Memory B cell (primary cell): Measurements from ENCODE around the gene UBL3.

Experiments used
- ATAC-seq: fragments of 150-1000 bp; cut with Tn5 transposase; 2 replicates; pipeline ENCODE4 v1.10.0; 2021; ENCODE audit warnings: low read depth, mild to moderate bottlenecking, moderate library complexity
- DNase-seq, 2 donors: peaks; one replicate each; pipeline ENCODE4 v3.0.0; 2022; ENCODE audit warnings: low spot score in 2 of 2
- H3K27ac Mint-ChIP-seq: one replicate; pipeline ENCODE4 v1.8.0; 2022; ENCODE audit warnings: mild to moderate bottlenecking, moderate library complexity, mixed read lengths
- H3K27me3 Mint-ChIP-seq: one replicate; pipeline ENCODE4 v1.8.0; 2022; ENCODE audit warnings: mixed read lengths
- H3K36me3 Mint-ChIP-seq: one replicate; pipeline ENCODE4 v1.8.0; 2022; ENCODE audit warnings: mild to moderate bottlenecking, mixed read lengths
- H3K4me1 Mint-ChIP-seq: one replicate; pipeline ENCODE4 v1.8.0; 2022; ENCODE audit warnings: mixed read lengths
- H3K4me3 Mint-ChIP-seq: one replicate; pipeline ENCODE4 v1.8.0; 2022; ENCODE audit warnings: mild to moderate bottlenecking, moderate library complexity, mixed read lengths
- H3K9me3 Mint-ChIP-seq: one replicate; pipeline ENCODE4 v1.8.0; 2022; ENCODE audit warnings: mixed read lengths

UBL3 gene

GRCh38 chr13:29849071-29849631, 1.3 kb downstream of the UBL3 start:
- Mint-ChIP-seq H3K27ac (peak overlapping the region; percentile 98), H3K9me3 (no peaks in the 10 kb centered on the region), H3K27me3 (no peaks in the 10 kb centered on the region), H3K4me1 (peaks cover 25% of the 10 kb centered on the region), H3K4me3 (peak overlapping the region; percentile 97), H3K36me3 (no peaks in the 10 kb centered on the region)
- DNase-seq (peak in 1 of 2 donors; percentile 34), ATAC-seq (peak; percentile 41)

GRCh38 chr13:29847501-29847983, 2.9 kb downstream of the UBL3 start:
- peaks cover 31% of the 10 kb centered on the region for H3K4me1 Mint-ChIP-seq
- no peaks in the 10 kb centered on the region for H3K36me3 Mint-ChIP-seq
- no peaks in the 10 kb centered on the region for H3K27me3 Mint-ChIP-seq
- H3K9me3 Mint-ChIP-seq: no peaks in the 10 kb centered on the region
- peak overlapping the region; percentile 82 for H3K4me3 Mint-ChIP-seq
- ATAC-seq (no peak), DNase-seq (no peak)
- H3K27ac Mint-ChIP-seq: peak overlapping the region; percentile 51

GRCh38 chr13:29846475-29847256, 3.8 kb downstream of the UBL3 start:
- no peak for DNase-seq
- H3K27ac Mint-ChIP-seq: peak overlapping the region; percentile 63
- H3K36me3 Mint-ChIP-seq: no peaks in the 10 kb centered on the region
- no peaks in the 10 kb centered on the region for H3K9me3 Mint-ChIP-seq
- H3K27me3 Mint-ChIP-seq: no peaks in the 10 kb centered on the region
- no peak for ATAC-seq
- peak overlapping the region; percentile 82 for H3K4me3 Mint-ChIP-seq
- peaks cover 36% of the 10 kb centered on the region for H3K4me1 Mint-ChIP-seq

- Mint-ChIP-seq H3K27ac (no peak overlapping the region), H3K4me3 (no peak overlapping the region)
Measured at GRCh38 chr13:29845440-29846056, 4.9 kb downstream of the UBL3 start.

GRCh38 chr13:29844441-29844840, 6.0 kb downstream of the UBL3 start:
- peaks cover 42% of the 10 kb centered on the region for H3K4me1 Mint-ChIP-seq
- DNase-seq: no peak
- ATAC-seq: no peak
- no peaks in the 10 kb centered on the region for H3K27me3 Mint-ChIP-seq
- no peak overlapping the region for H3K4me3 Mint-ChIP-seq
- no peak overlapping the region for H3K27ac Mint-ChIP-seq
- H3K36me3 Mint-ChIP-seq: no peaks in the 10 kb centered on the region
- H3K9me3 Mint-ChIP-seq: no peaks in the 10 kb centered on the region

More at GRCh38 chr13:29845440-29846056, 4.9 kb downstream of the UBL3 start:
- H3K36me3 Mint-ChIP-seq: no peaks in the 10 kb centered on the region
- H3K4me1 Mint-ChIP-seq: peaks cover 40% of the 10 kb centered on the region
- no peaks in the 10 kb centered on the region for H3K9me3 Mint-ChIP-seq
- H3K27me3 Mint-ChIP-seq: no peaks in the 10 kb centered on the region
- DNase-seq (no peak), ATAC-seq (no peak)

- no peak overlapping the region for H3K27ac Mint-ChIP-seq
- no peak for DNase-seq
- peaks cover 45% of the 10 kb centered on the region for H3K4me1 Mint-ChIP-seq
- no peaks in the 10 kb centered on the region for H3K36me3 Mint-ChIP-seq
- no peaks in the 10 kb centered on the region for H3K9me3 Mint-ChIP-seq
- H3K27me3 Mint-ChIP-seq: no peaks in the 10 kb centered on the region
- no peak for ATAC-seq
- H3K4me3 Mint-ChIP-seq: no peak overlapping the region
Measured at GRCh38 chr13:29840585-29840984, 9.8 kb downstream of the UBL3 start.

- H3K27ac Mint-ChIP-seq: no peak overlapping the region
- DNase-seq: no peak
- H3K9me3 Mint-ChIP-seq: no peaks in the 10 kb centered on the region
- peaks cover 36% of the 10 kb centered on the region for H3K4me1 Mint-ChIP-seq
- H3K36me3 Mint-ChIP-seq: peaks cover 6% of the 10 kb centered on the region
- no peak overlapping the region for H3K4me3 Mint-ChIP-seq
- peak; percentile 57 for ATAC-seq
- H3K27me3 Mint-ChIP-seq: no peaks in the 10 kb centered on the region
Measured at GRCh38 chr13:29835280-29836061, 14.9 kb downstream of the UBL3 start.

- Mint-ChIP-seq H3K9me3 (no peaks in the 10 kb centered on the region), H3K4me1 (peaks cover 22% of the 10 kb centered on the region), H3K27ac (no peak overlapping the region), H3K36me3 (peaks cover 6% of the 10 kb centered on the region), H3K27me3 (no peaks in the 10 kb centered on the region), H3K4me3 (no peak overlapping the region)
- ATAC-seq (no peak), DNase-seq (no peak)
Measured at GRCh38 chr13:29832761-29833298, 17.6 kb downstream of the UBL3 start.

- Mint-ChIP-seq H3K4me3 (no peak overlapping the region), H3K9me3 (no peaks in the 10 kb centered on the region), H3K4me1 (peaks cover 9% of the 10 kb centered on the region), H3K27ac (no peak overlapping the region), H3K27me3 (no peaks in the 10 kb centered on the region), H3K36me3 (peaks cover 7% of the 10 kb centered on the region)
- DNase-seq: no peak
- ATAC-seq: no peak
Measured at GRCh38 chr13:29830000-29830399, 20.4 kb downstream of the UBL3 start.

- peaks cover 1% of the 10 kb centered on the region for H3K9me3 Mint-ChIP-seq
- H3K4me3 Mint-ChIP-seq: no peak overlapping the region
- peaks cover 30% of the 10 kb centered on the region for H3K4me1 Mint-ChIP-seq
- no peaks in the 10 kb centered on the region for H3K27me3 Mint-ChIP-seq
- peaks cover 6% of the 10 kb centered on the region for H3K36me3 Mint-ChIP-seq
- no peak for DNase-seq
- no peak overlapping the region for H3K27ac Mint-ChIP-seq
- no peak for ATAC-seq
Measured at GRCh38 chr13:29819143-29819542, 31.3 kb downstream of the UBL3 start.

- Mint-ChIP-seq H3K4me3 (peak overlapping the region; percentile 68), H3K27ac (peak overlapping the region; percentile 45)
Measured at GRCh38 chr13:29817604-29818378, 32.6 kb downstream of the UBL3 start.

GRCh38 chr13:29816715-29817114, 33.7 kb downstream of the UBL3 start:
- no peak for ATAC-seq
- H3K4me1 Mint-ChIP-seq: peaks cover 28% of the 10 kb centered on the region
- H3K27me3 Mint-ChIP-seq: no peaks in the 10 kb centered on the region
- H3K36me3 Mint-ChIP-seq: peaks cover 2% of the 10 kb centered on the region
- H3K27ac Mint-ChIP-seq: no peak overlapping the region
- H3K9me3 Mint-ChIP-seq: peaks cover 1% of the 10 kb centered on the region
- H3K4me3 Mint-ChIP-seq: no peak overlapping the region
- DNase-seq: no peak

More at GRCh38 chr13:29817604-29818378, 32.6 kb downstream of the UBL3 start:
- DNase-seq (peak in 1 of 2 donors; percentile 23), ATAC-seq (peak; percentile 96)
- Mint-ChIP-seq H3K4me1 (peaks cover 29% of the 10 kb centered on the region), H3K36me3 (peaks cover 3% of the 10 kb centered on the region), H3K27me3 (no peaks in the 10 kb centered on the region), H3K9me3 (peaks cover 1% of the 10 kb centered on the region)

GRCh38 chr13:29815336-29815735, 35.1 kb downstream of the UBL3 start:
- H3K9me3 Mint-ChIP-seq: no peaks in the 10 kb centered on the region
- no peaks in the 10 kb centered on the region for H3K36me3 Mint-ChIP-seq
- ATAC-seq: no peak

More at GRCh38 chr13:29815336-29815735, 35.1 kb downstream of the UBL3 start:
- Mint-ChIP-seq H3K27ac (no peak overlapping the region), H3K4me1 (peaks cover 31% of the 10 kb centered on the region), H3K27me3 (no peaks in the 10 kb centered on the region), H3K4me3 (no peak overlapping the region)
- no peak for DNase-seq
